ENCODE results near the gene RAB3GAP1. TPM values are rescaled to one million over a fixed set of nuclear protein-coding genes. Genes with fewer than 3 reads are reported as not detected.

Gene RAB3GAP1
- total RNA-seq, 2 donors from 2014 or later = 28.5 to 29.6 TPM

- H3K27ac ChIP-seq (ENCODE audit: low read depth, low read length) = no peak overlapping the region
Observed at GRCh38 chr2:135208016-135208415, 155.9 kb downstream of the RAB3GAP1 start.

GRCh38 chr2:135212757-135213156 is 160.7 kb downstream of the RAB3GAP1 start:
- no peaks in the 10 kb centered on the region for H3K27me3 Mint-ChIP-seq (ENCODE audit: insufficient read depth)
- 75 to 77% methylated on average over 2 of the region's 2 CpGs for WGBS, 2 experiments (ENCODE audit: insufficient coverage in 1 of 2, insufficient read length in 1 of 2)
- H3K4me1 ChIP-seq (ENCODE audit: control insufficient read depth, insufficient read depth, low read length) = no peaks in the 10 kb centered on the region
- no peaks in the 10 kb centered on the region for H3K9me3 Mint-ChIP-seq
- H3K4me3 Mint-ChIP-seq = no peak overlapping the region
- no peaks in the 10 kb centered on the region for H3K9me3 ChIP-seq (ENCODE audit: control insufficient read depth, low read length)
- no peaks in the 10 kb centered on the region for H3K36me3 ChIP-seq (ENCODE audit: control insufficient read depth, insufficient read depth, low read length)
- H3K9ac ChIP-seq (ENCODE audit: extremely low read depth, low read length, poor library complexity, severe bottlenecking) = no peak overlapping the region
- no peak overlapping the region for H3K27ac ChIP-seq (ENCODE audit: low read depth, low read length)
- TF ChIP-seq CTCF (conservative IDR thresholded peaks at IDR 0.05) = no peak
- H3K4me3 ChIP-seq (ENCODE audit: low read length) = no peak overlapping the region
- peaks cover 4% of the 10 kb centered on the region for H3K36me3 Mint-ChIP-seq (ENCODE audit: low read depth)
- H3K4me1 Mint-ChIP-seq = peaks cover 8% of the 10 kb centered on the region
- DNase-seq = no peak
- H3K27ac Mint-ChIP-seq = no peak overlapping the region
- H3K27me3 ChIP-seq (ENCODE audit: control insufficient read depth, insufficient read depth, low read length, poor library complexity, severe bottlenecking) = no peaks in the 10 kb centered on the region

More at GRCh38 chr2:135208016-135208415, 155.9 kb downstream of the RAB3GAP1 start:
- DNase-seq = no peak
- Histone ChIP-seq H3K9ac (ENCODE audit: extremely low read depth, low read length, poor library complexity, severe bottlenecking) (no peak overlapping the region), H3K4me1 (ENCODE audit: control insufficient read depth, insufficient read depth, low read length) (no peaks in the 10 kb centered on the region), H3K9me3 (ENCODE audit: control insufficient read depth, low read length) (no peaks in the 10 kb centered on the region), H3K4me3 (ENCODE audit: low read length) (no peak overlapping the region), H3K27me3 (ENCODE audit: control insufficient read depth, insufficient read depth, low read length, poor library complexity, severe bottlenecking) (no peaks in the 10 kb centered on the region), H3K36me3 (ENCODE audit: control insufficient read depth, insufficient read depth, low read length) (no peaks in the 10 kb centered on the region)
- no peaks in the 10 kb centered on the region for H3K36me3 Mint-ChIP-seq (ENCODE audit: low read depth)
- peaks cover 6% of the 10 kb centered on the region for H3K4me1 Mint-ChIP-seq
- no peak for TF ChIP-seq CTCF (conservative IDR thresholded peaks at IDR 0.05)
- H3K27ac Mint-ChIP-seq = no peak overlapping the region
- no peak overlapping the region for H3K4me3 Mint-ChIP-seq
- 83 to 94% methylated on average over 1 to 2 of the region's 2 CpGs for WGBS, 2 experiments (ENCODE audit: insufficient coverage in 1 of 2, insufficient read length in 1 of 2)
- H3K27me3 Mint-ChIP-seq (ENCODE audit: insufficient read depth) = no peaks in the 10 kb centered on the region
- no peaks in the 10 kb centered on the region for H3K9me3 Mint-ChIP-seq

- no peaks in the 10 kb centered on the region for H3K27me3 Mint-ChIP-seq (ENCODE audit: insufficient read depth)
- Histone ChIP-seq H3K27me3 (ENCODE audit: control insufficient read depth, insufficient read depth, low read length, poor library complexity, severe bottlenecking) (no peaks in the 10 kb centered on the region), H3K27ac (ENCODE audit: low read depth, low read length) (no peak overlapping the region), H3K9me3 (ENCODE audit: control insufficient read depth, low read length) (no peaks in the 10 kb centered on the region), H3K36me3 (ENCODE audit: control insufficient read depth, insufficient read depth, low read length) (no peaks in the 10 kb centered on the region), H3K4me3 (ENCODE audit: low read length) (no peak overlapping the region), H3K9ac (ENCODE audit: extremely low read depth, low read length, poor library complexity, severe bottlenecking) (no peak overlapping the region), H3K4me1 (ENCODE audit: control insufficient read depth, insufficient read depth, low read length) (no peaks in the 10 kb centered on the region)
- H3K27ac Mint-ChIP-seq = no peak overlapping the region
- H3K9me3 Mint-ChIP-seq = no peaks in the 10 kb centered on the region
- no peak overlapping the region for H3K4me3 Mint-ChIP-seq
- WGBS, 2 experiments (ENCODE audit: insufficient coverage in 1 of 2, insufficient read length in 1 of 2) = 92 to 95% methylated on average over 2 of the region's 2 CpGs
- TF ChIP-seq CTCF (conservative IDR thresholded peaks at IDR 0.05) = no peak
- DNase-seq = no peak
- H3K4me1 Mint-ChIP-seq = no peaks in the 10 kb centered on the region
- peaks cover 4% of the 10 kb centered on the region for H3K36me3 Mint-ChIP-seq (ENCODE audit: low read depth)
Observed at GRCh38 chr2:135218426-135218825, 166.3 kb downstream of the RAB3GAP1 start.

Measured in endodermal cell (in vitro differentiated cells).